Gastrocnemius medialis (tissue), 4 donors: ENCODE measurements around the gene ADAMTSL2.

Source experiments
- POLR2A ChIP-seq, 2 donors: fragments of 450-650 bp; IDR thresholded peaks; one replicate each; pipeline ENCODE4 v1.6.1; 2017; ENCODE audit warnings: antibody characterized with exemption in 2 of 2, mild to moderate bottlenecking in 2 of 2, moderate library complexity in 2 of 2
- TF ChIP-seq, protein P1 (sequence below), 5 experiments: fragments of 450-650 bp in 3 of 5; fragments of 200-600 bp in 2 of 5; sonication (generic) in 2 of 5; IDR thresholded peaks in 4 of 5; conservative IDR thresholded peaks in 1 of 5; 1 replicate in 4 of 5; 2 replicates in 1 of 5; pipeline ENCODE4 v1.5.1; 2016 to 2019; ENCODE audit warnings: antibody characterized with exemption in 5 of 5, mild to moderate bottlenecking in 3 of 5, moderate library complexity in 3 of 5

DNA sequence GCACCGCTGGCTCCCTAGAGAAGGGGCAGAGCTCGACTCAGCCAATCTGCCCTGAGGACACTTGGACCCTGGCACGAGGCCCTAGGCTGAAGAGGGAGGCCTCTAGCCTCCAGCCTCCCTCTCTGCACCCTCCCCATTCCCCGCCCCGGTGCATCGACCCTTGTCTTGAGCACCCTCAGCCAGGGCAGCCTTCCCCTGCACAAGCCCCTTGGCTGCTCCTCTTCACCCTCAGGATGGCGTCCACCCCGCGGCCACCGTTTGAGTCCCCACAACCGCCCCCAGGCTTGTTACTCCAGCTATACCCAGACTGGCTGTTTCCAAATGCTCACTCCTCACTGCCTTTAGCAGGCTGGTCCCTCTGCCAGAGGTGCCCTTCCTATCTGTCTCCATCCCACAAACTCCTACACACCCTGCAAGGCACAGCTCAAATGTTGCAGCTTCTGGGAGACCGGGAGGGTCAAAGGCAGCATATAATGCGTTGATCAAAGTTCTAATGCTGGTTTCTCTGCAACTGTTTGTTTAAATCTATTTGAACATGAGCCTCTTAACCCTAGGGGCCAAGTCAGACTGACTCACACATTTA lies 81.2 kb downstream of the ADAMTSL2 start:
- TF ChIP-seq, protein P1, sequence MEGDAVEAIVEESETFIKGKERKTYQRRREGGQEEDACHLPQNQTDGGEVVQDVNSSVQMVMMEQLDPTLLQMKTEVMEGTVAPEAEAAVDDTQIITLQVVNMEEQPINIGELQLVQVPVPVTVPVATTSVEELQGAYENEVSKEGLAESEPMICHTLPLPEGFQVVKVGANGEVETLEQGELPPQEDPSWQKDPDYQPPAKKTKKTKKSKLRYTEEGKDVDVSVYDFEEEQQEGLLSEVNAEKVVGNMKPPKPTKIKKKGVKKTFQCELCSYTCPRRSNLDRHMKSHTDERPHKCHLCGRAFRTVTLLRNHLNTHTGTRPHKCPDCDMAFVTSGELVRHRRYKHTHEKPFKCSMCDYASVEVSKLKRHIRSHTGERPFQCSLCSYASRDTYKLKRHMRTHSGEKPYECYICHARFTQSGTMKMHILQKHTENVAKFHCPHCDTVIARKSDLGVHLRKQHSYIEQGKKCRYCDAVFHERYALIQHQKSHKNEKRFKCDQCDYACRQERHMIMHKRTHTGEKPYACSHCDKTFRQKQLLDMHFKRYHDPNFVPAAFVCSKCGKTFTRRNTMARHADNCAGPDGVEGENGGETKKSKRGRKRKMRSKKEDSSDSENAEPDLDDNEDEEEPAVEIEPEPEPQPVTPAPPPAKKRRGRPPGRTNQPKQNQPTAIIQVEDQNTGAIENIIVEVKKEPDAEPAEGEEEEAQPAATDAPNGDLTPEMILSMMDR (IDR thresholded peaks at IDR 0.05 in 4 of 5, conservative IDR thresholded peaks at IDR 0.05 in 1 of 5), result no peak
- TF ChIP-seq POLR2A (IDR thresholded peaks at IDR 0.05), result no peak
